BLaER1 (cell line): ENCODE results near the gene NBPF8.
"Not testable (repeated sequence)": the region's sequence is repeated elsewhere in the genome, so short reads cannot be mapped to it uniquely, and the experiment has no call there.

Experiments used
- H3K27ac ChIP-seq: shearing (Covaris generic); formaldehyde crosslinking; 2 replicates; pipeline ENCODE4 v1.8.1; 2022
- H3K27me3 ChIP-seq: shearing (Covaris generic); formaldehyde crosslinking; 2 replicates; pipeline ENCODE4 v1.8.1; 2022
- H3K36me3 ChIP-seq: shearing (Covaris generic); formaldehyde crosslinking; 2 replicates; pipeline ENCODE4 v1.8.1; 2022
- H3K4me1 ChIP-seq: shearing (Covaris generic); formaldehyde crosslinking; 2 replicates; pipeline ENCODE4 v1.8.1; 2022
- H3K4me2 ChIP-seq: shearing (Covaris generic); formaldehyde crosslinking; 2 replicates; pipeline ENCODE4 v1.8.1; 2022
- H3K4me3 ChIP-seq: shearing (Covaris generic); formaldehyde crosslinking; 2 replicates; pipeline ENCODE4 v1.8.1; 2022
- H3K9ac ChIP-seq: shearing (Covaris generic); formaldehyde crosslinking; 2 replicates; pipeline ENCODE4 v1.8.1; 2022
- H3K9me3 ChIP-seq: shearing (Covaris generic); formaldehyde crosslinking; 2 replicates; pipeline ENCODE4 v1.8.1; 2022
- H4K20me1 ChIP-seq: shearing (Covaris generic); formaldehyde crosslinking; 2 replicates; pipeline ENCODE4 v1.8.1; 2022

NBPF8 gene, protein sequence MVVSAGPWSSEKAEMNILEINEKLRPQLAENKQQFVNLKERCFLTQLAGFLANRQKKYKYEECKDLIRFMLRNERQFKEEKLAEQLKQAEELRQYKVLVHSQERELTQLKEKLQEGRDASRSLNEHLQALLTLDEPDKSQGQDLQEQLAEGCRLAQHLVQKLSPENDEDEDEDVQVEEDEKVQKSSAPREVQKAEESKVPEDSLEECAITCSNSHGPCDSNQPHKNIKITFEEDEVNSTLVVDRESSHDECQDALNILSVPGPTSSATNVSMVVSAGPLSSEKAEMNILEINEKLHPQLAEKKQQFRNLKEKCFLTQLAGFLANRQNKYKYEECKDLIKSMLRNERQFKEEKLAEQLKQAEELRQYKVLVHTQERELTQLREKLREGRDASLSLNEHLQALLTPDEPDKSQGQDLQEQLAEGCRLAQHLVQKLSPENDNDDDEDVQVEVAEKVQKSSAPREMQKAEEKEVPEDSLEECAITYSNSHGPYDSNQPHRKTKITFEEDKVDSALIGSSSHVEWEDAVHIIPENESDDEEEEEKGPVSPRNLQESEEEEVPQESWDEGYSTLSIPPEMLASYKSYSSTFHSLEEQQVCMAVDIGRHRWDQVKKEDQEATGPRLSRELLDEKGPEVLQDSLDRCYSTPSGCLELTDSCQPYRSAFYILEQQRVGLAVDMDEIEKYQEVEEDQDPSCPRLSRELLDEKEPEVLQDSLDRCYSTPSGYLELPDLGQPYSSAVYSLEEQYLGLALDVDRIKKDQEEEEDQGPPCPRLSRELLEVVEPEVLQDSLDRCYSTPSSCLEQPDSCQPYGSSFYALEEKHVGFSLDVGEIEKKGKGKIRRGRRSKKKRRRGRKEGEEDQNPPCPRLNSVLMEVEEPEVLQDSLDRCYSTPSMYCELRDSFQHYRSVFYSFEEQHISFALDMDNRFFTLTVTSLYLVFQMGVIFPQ

DNA sequence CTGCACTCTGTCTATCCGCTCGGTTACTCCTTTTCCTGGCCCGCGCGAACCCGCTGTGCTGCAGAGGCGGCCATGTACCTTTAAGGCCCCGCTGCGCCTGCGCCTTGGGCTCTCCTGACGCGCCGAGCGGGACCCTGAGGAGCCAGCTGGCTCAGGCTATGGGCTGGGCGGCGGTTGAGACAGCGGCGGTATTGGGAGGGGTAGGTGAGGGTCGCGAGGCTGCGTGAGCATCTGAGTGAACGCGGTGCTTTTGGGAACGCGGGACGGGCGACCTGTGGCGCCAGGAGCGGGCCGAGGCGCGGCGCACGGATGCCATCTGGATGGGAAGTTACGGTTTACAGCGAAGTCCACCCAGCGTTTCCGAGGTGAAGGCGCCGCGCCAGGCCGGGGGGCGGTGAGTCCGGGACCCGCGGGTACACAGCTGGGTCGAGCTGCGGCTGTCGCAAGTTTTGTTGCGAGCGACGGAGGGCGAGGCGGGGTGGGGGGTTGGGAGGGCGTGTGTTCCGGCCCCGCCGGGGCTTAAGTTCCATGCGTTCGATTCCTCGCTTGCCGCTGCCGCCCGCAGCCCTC is at the start of gene NBPF8:
Gene NBPF8 (plus strand): TSS at position 125 of the 570 bp plus-strand sequence. CDS start 21,488 bp downstream, outside the sequence.
- Histone ChIP-seq H3K27ac (0 out of 2 replicates have a peak within 1 kb of the TSS, but pooled peaks have one; percentile 44), H3K4me3 (peak within 1 kb of the TSS; percentile 70), H3K4me2 (peak within 1 kb of the TSS; percentile 69), H3K9ac (peak within 1 kb of the TSS; percentile 72)
- not testable (repeated sequence) for H3K4me1 ChIP-seq, H3K27me3 ChIP-seq, H3K9me3 ChIP-seq, H3K36me3 ChIP-seq, H4K20me1 ChIP-seq

DNA sequence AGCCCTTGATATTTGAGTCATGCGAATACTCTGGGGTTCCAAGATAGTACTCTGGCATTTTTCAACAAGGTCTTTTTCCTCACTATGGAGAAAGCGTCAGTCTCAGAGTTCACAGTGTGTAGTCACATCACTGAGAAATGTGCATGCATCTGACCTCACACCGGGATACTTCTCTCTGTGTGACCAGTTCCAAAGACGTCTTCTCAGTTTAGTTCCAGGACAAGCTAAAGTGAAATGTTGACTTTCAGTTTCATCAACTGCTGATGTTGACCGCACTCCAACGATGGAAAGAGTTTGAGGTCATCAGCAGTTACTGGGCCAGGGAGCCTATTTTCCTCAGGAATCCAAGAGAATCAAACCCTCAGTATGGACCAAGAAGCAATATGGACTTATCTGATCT is 47.1 kb upstream of the NBPF8 start:
- not testable (repeated sequence) for H3K4me1 ChIP-seq, H3K4me2 ChIP-seq, H3K27ac ChIP-seq, H3K27me3 ChIP-seq, H4K20me1 ChIP-seq, H3K36me3 ChIP-seq, H3K9ac ChIP-seq, H3K4me3 ChIP-seq, H3K9me3 ChIP-seq

DNA sequence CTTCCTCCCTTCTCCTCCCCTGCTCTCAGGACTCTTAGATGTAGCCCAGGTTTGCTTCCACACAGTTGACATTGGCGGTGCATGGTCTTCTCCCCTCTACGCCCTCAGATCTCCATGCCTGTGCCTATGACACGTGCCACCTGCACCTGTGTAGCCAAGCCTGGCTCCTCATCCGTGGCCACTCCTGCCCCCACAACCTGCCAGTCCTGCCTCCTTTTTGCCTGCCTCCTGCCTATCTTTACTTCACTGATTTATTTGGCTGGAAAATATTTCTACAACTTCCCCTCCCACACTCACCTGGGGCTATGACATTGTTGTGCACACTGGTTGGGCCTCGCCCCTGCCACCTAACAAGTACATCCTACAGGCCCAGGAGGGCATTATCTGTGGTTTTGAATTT is 28.2 kb upstream of the NBPF8 start:
- not testable (repeated sequence) for H3K27me3 ChIP-seq, H3K9ac ChIP-seq, H3K36me3 ChIP-seq, H3K4me3 ChIP-seq, H3K4me2 ChIP-seq, H3K27ac ChIP-seq, H4K20me1 ChIP-seq, H3K9me3 ChIP-seq, H3K4me1 ChIP-seq

GRCh38 chr1:120388597-120389126 is 26.2 kb upstream of the NBPF8 start:
- not testable (repeated sequence) for H3K4me3 ChIP-seq, H3K9ac ChIP-seq, H4K20me1 ChIP-seq, H3K9me3 ChIP-seq, H3K27me3 ChIP-seq, H3K4me2 ChIP-seq, H3K27ac ChIP-seq, H3K4me1 ChIP-seq, H3K36me3 ChIP-seq

DNA sequence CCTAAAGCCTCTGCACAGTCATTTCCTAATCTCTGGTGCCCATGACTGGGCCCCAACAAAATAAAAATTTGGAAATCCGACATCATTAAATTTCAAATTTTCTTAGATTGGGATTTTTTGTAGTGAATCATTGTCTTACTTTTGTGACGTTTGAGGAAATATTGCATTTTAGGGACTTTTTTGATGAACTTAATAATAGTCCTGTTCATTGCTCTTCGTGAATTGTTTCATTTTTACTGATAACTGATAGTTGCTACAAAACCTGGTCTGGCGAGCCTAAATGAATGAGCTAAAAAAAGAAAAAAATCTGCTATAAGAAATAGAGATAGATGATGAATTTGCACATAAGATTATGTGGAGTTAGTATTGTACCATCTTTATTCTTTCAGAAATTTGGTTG is 23.5 kb upstream of the NBPF8 start:
- H4K20me1 ChIP-seq, H3K27ac ChIP-seq, H3K4me2 ChIP-seq, H3K36me3 ChIP-seq, H3K4me3 ChIP-seq, H3K27me3 ChIP-seq, H3K4me1 ChIP-seq, H3K9ac ChIP-seq, H3K9me3 ChIP-seq: not testable (repeated sequence)

- not testable (repeated sequence) for H4K20me1 ChIP-seq, H3K4me2 ChIP-seq, H3K4me1 ChIP-seq, H3K36me3 ChIP-seq, H3K4me3 ChIP-seq, H3K9me3 ChIP-seq, H3K27me3 ChIP-seq, H3K9ac ChIP-seq, H3K27ac ChIP-seq
Observed at GRCh38 chr1:120393316-120394232, 21.3 kb upstream of the NBPF8 start.

DNA sequence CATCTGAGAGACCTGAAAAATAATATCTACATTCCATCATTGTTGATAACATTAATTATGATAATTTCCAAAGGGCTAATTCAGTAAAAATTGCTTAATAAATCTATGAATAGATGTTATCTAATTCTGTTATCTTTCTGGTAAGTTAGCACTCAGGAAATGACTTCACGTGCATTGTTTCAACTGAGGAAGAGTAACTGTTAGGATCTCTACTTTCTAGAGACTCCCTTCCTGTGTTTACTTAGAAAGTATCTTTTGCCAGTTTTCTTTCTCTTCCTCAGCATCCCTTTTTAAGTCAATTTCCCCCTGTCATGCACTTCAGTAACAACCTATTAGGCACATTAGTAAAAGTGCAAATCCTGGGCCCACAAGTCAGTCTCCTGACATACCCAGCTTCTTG is 9.5 kb upstream of the NBPF8 start:
- not testable (repeated sequence) for H3K9ac ChIP-seq, H3K9me3 ChIP-seq, H3K27me3 ChIP-seq, H4K20me1 ChIP-seq, H3K4me1 ChIP-seq, H3K36me3 ChIP-seq, H3K27ac ChIP-seq, H3K4me2 ChIP-seq, H3K4me3 ChIP-seq

DNA sequence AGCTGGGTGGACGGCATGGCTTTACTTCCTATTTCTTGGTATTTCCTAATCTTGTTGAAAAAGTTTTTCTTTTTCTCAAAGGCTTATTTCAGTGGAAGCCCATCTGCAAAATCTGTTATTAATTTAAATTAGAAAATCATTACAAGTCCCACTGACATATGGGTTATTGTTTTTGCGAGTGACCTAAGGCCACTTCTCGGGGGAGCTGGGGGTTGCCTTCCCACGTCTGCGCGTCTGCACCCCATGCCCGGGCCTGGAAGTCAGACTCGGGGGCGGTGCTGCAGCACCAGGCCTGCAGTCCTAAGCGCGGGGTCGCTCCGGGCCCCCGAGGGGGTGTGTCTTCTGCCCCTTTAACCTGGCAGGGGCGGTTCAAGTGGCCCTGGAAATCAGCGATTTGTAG is 384 bp upstream of the NBPF8 start:
- not testable (repeated sequence) for H3K4me2 ChIP-seq, H3K9ac ChIP-seq, H3K27me3 ChIP-seq, H3K27ac ChIP-seq, H3K4me1 ChIP-seq, H3K9me3 ChIP-seq, H3K36me3 ChIP-seq, H4K20me1 ChIP-seq
- peak overlapping the region; percentile 70 for H3K4me3 ChIP-seq

- not testable (repeated sequence) for H3K36me3 ChIP-seq, H3K9me3 ChIP-seq, H3K27me3 ChIP-seq, H3K4me1 ChIP-seq, H4K20me1 ChIP-seq
- peak overlapping the region; percentile 69 for H3K4me2 ChIP-seq
- H3K27ac ChIP-seq = 0 out of 2 replicates have a peak overlapping the region, but pooled peaks have one; percentile 44
- peak overlapping the region; percentile 70 for H3K4me3 ChIP-seq
- H3K9ac ChIP-seq = peak overlapping the region; percentile 72
Observed at GRCh38 chr1:120415492-120415961, 692 bp downstream of the NBPF8 start.

DNA sequence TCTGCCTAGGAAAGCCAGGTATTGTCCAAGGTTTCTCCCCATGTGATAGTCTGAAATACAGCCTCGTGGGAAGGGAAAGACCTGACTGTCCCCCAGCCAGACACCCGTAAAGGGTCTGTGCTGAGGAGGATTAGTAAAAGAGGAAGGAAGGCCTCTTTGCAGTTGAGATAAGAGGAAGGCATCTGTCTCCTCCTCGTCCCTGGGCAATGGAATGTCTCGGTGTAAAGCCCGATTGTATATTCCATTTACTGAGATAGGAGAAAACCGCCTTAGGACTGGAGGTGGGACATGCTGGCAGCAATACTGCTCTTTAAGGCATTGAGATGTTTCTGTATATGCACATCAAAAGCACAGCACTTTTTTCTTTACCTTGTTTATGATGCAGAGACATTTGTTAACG is 10.2 kb downstream of the NBPF8 start:
- not testable (repeated sequence) for H3K4me2 ChIP-seq, H3K4me1 ChIP-seq, H3K9ac ChIP-seq

GRCh38 chr1:120431626-120432025 is 16.8 kb downstream of the NBPF8 start:
- H3K9me3 ChIP-seq, H3K36me3 ChIP-seq, H3K4me2 ChIP-seq, H3K4me3 ChIP-seq, H3K27ac ChIP-seq, H3K9ac ChIP-seq, H4K20me1 ChIP-seq, H3K27me3 ChIP-seq, H3K4me1 ChIP-seq: not testable (repeated sequence)

More for the DNA sequence above, 10.2 kb downstream of the NBPF8 start:
- not testable (repeated sequence) for H3K36me3 ChIP-seq, H3K4me3 ChIP-seq, H4K20me1 ChIP-seq, H3K27ac ChIP-seq, H3K27me3 ChIP-seq, H3K9me3 ChIP-seq

DNA sequence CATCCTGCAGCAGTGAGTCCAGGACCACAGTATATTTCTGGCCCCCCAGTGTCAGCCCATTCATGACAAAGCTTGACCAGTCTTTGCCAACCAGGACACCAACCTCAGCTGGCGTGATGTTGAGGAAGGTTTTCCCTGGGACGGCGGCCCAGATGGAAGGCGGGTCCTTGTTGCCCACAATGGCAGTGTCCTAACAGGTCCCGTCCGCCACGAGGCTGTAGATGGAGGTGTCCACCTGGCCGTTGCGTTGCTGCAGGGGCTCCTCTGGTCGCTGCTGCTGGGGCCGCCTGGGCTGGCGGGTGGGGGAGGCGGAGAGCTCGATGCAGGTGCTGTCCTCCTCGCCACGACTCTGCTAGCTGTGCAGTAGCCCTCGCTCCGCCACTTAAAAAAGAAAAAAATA is 19.0 kb downstream of the NBPF8 start:
- not testable (repeated sequence) for H3K27ac ChIP-seq, H3K9ac ChIP-seq, H3K4me3 ChIP-seq, H3K4me2 ChIP-seq, H3K36me3 ChIP-seq, H3K27me3 ChIP-seq, H3K4me1 ChIP-seq, H3K9me3 ChIP-seq, H4K20me1 ChIP-seq

DNA sequence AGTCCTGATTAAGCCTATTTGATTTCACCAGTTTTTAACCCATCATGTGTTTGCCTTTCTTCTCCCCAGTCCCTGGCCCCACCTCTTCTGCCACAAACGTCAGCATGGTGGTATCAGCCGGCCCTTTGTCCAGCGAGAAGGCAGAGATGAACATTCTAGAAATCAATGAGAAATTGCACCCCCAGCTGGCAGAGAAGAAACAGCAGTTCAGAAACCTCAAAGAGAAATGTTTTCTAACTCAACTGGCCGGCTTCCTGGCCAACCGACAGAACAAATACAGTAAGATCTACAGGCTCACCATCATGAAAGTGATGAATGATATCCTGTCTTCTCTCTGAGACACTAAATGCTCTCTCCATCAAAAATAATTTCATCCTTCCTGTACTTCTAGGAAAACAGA is 34.3 kb downstream of the NBPF8 start:
- not testable (repeated sequence) for H3K9ac ChIP-seq, H3K36me3 ChIP-seq, H3K4me2 ChIP-seq, H3K9me3 ChIP-seq, H3K4me1 ChIP-seq, H3K27ac ChIP-seq, H3K4me3 ChIP-seq, H3K27me3 ChIP-seq, H4K20me1 ChIP-seq
